ENCODE measurements around the gene MICAL2. TPM values are rescaled to one million over a fixed set of nuclear protein-coding genes. Genes with fewer than 3 reads are reported as not detected.

MICAL2 gene
- polyA plus RNA-seq, 3 donors, result 5.7 to 7.5 (median 6.0) TPM

GRCh38 chr11:12242966-12243365 lies 132.6 kb downstream of the MICAL2 start:
- no peak for DNase-seq

- DNase-seq, result no peak
Measured at GRCh38 chr11:12243486-12243885, 133.1 kb downstream of the MICAL2 start.

- no peak for DNase-seq
Measured at GRCh38 chr11:12243911-12244550, 133.6 kb downstream of the MICAL2 start.

GRCh38 chr11:12245091-12245490 lies 134.7 kb downstream of the MICAL2 start:
- DNase-seq, result no peak

- no peak for DNase-seq
Measured at GRCh38 chr11:12245549-12246016, 135.2 kb downstream of the MICAL2 start.

DNA sequence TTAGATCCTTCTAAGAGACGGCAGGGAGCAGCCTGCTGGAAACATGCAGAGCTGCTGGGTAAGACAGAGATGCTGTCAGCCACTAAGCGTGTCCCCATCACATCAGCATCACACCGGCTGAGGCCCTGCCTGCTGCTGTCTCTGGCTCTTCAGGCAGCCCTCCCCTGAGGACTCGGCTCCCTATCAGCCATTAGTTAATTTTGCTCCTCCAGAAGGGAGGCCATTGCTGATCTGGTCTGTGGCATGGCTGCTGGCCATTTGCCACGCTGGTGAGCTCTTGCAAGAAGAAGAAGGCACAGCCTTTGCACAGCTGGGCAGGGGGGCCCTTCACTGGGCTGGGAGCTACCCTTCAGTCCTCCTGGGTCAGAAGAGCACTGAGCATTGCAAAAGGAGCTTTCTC lies 135.8 kb downstream of the MICAL2 start:
- DNase-seq, result no peak

DNA sequence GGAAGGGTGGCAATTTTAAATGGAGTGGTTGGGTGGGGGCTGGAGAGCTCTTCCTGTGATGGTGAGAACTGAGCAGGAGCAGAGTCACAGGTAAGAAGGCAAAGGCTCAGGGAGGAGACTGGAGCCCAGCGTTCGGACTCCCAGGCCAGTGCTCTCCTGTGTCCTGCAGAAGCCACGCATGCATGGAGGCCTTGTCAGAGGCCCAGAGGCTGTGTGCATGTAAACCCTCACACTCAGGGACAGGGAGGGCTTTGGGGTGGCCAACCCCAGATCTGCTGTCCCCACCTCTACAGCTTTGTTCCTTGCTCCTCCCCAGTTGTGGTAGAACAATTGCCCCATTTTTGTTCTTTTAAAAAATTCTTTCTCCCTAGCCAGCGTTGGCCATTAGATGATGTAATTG lies 136.6 kb downstream of the MICAL2 start:
- DNase-seq, result no peak

- no peak for DNase-seq
Measured at GRCh38 chr11:12247543-12248254, 137.3 kb downstream of the MICAL2 start.

GRCh38 chr11:12248330-12248729 lies 137.9 kb downstream of the MICAL2 start:
- peak; percentile 26 for DNase-seq

DNA sequence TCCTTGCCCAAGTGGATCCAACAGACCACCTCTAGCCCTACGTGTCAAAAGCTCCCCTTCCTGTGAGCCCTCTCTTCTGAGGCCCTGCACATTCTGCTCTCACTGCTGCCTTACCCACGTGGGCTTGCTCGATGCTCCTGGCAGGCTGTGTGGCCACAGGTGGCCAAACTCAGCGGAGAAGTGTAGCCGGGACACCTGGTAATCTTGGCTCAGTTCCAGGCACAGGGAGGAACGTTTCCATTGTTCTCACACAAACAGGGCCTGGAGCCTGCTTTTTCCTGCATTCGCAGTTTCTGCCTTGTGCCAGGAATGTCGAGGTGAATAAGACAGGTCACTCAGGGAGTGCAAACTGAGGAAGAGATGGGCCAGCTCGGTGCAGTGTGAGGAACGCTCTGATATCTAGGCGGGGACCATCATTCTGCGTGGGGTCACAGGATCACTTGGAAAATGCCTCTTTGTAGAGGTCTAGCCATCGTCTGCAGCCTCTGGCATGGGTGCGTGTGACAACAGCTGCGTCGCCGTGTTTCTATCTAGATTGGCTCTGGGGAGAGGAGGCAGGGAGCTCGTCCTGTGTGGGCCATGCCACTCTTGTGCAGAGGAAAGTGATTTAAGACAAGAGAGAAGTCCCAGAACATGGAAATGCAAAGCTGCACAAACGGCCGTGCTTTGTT lies 139.3 kb downstream of the MICAL2 start:
- no peak for DNase-seq

DNA sequence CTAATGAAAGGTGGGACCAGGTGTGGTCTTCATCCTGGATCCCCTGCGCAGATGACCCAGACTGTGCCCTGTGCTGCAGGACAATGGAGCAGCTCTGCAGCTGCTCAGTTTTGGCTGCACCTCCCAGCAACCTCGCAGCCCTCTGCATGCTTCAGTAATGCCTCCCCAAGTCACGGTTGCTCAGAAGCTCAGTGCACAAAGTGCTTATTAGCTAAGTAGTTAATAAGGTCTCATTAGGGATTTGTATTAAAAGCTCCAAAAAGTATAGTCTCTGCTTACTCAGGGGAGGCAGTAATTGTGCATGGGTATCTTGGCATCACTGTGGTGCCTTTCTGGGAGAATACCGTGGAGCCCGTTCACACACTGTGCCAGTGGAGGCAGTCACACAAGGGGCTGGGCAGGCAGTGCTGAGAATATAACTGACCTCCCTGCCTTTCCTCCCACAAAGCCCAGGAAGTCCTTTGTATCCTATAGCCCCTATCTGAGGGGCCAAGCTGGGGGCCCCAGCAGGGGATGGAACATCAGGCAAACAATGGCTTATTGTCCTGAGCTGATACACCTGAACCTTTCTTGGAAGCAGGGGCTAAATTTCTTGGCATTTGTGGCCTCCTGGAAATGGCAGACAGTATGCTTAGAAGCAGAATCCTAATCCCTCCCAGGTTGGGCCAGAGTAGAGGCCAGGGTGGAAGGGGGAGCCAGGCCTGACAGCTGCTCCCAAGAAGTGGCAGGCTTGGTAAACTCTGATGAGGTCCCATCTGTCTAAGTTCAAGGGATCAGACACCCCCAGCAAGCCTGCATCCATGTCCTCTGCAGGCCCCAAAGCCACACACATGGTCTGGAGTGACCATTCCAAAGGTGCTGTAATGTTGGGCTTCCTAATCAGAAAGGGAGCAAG lies 141.5 kb downstream of the MICAL2 start:
- no peak for DNase-seq

DNA sequence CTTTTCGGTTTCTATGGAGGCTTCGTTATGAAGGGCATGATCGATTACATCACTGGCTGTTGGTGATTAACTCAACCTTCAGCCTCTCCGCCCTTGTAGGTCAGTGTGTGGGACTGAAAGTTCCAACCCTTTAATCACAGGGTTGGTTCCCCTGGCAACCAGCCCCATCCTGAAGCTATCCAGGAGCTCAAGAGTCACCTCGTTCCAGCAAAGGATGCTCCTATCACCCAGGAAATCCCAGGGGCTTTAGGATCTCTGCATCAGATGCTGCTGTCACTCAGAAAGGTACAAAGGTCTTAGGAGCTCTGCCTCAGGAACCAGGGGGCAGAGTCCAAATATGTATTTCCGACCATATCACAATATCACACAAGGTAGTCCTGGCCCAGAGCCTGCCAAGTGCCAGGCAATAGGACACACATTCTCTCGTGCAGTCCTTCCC lies 143.5 kb downstream of the MICAL2 start:
- no peak for DNase-seq

GRCh38 chr11:12258451-12258850 lies 148.1 kb downstream of the MICAL2 start:
- DNase-seq, result no peak

DNA sequence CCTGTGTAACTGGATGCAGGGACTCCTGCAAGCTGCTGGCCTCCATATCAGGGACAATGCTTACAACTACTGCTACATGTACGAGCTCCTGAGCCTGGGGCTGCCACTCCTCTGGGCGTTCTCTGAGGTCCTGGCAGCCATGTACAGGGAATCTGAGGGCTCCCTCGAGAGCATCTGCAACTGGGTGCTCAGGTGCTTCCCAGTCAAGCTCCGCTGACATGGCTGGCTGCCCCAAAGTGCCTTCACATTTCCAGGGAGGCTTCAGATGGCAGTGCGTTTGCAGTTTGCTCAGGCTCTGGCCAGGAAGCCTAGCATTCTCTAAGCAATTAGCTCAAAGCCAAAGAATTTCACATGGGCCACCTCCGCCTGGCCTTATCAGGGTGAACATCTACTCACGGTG lies 149.6 kb downstream of the MICAL2 start:
- no peak for DNase-seq

DNA sequence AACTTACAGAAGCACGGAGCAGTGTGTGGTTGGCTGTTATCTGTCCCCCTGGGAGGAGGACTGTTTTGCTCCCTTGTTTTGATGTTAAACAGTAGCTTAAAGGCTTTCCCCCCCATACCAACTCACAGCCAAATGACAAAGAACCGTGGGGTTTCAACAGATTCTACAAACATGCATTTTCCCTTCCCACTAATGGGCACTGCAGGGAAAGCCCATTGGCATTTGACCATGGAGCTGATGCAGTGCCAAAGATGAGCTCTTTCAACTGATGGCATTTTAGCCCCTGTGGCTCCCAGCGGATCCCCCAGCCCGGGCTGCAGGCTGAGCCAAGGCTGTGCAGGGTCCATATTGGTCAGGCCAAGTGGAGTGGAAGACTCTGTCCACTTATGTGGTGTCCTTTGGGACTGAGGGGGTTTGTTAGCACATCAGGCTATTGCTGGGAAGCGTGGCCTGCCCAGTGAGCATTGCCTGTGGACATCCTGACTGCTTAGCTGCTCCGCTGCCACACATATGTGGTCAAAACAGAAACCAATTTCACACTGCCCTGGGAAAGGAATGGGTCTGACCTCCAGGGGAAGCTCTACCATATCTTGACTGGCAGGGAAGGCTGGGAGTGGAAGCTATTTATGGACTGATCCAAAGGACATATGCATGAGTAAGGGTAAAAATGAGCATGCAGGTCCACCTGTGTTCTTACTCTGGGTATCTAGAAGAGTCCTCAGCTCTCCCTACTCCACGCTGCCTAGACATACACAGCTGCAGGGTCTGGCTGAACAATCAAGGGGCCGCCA lies 150.5 kb downstream of the MICAL2 start:
- DNase-seq, result no peak

DNA sequence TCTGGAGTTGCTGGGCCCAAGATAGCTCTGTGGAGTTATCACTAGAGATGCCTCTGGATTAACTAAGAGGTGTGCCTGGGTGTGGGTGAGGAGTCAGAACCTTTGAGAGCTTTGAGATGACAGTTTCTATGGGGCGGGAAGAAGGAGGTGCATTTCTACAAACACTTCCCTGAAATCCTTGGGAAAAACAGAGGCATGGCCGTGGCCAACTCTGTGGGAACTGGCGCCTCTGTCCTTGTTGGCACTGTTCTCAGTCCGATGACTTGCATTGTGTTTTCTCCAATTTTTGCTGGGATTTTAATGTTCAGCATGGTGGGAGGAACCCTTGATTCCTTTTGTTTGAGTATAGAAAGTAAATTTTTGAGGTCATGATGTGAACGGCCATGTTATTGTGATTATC lies 151.2 kb downstream of the MICAL2 start:
- no peak for DNase-seq

DNA sequence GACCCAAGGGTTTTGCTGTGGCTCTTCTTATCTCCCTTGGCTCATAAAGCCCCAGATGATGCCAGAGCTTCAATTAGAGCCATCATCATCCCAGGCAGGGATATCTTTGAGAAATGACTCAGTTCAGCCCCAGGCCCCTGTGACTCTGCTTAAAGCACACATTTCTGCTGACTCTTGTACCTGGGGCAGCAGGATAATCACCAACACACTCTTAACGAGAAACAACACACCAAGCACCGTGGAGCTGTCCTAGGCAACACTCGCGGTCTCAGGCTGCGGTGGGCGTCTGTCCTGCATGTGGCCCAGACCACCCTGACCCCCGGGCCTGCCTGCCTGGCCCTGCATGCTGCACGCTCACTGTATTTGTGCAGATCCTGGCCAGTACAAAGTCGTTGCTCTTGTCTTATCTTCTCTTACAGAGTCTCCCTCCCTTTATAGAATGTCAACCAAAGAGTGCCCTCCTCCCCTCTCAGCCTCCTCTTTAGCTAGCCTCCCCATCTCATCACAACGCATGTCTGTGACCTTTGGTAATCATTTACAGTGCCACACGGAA lies 152.8 kb downstream of the MICAL2 start:
- DNase-seq, result no peak

- no peak for DNase-seq
Measured at GRCh38 chr11:12264361-12264760, 154.0 kb downstream of the MICAL2 start.

DNA sequence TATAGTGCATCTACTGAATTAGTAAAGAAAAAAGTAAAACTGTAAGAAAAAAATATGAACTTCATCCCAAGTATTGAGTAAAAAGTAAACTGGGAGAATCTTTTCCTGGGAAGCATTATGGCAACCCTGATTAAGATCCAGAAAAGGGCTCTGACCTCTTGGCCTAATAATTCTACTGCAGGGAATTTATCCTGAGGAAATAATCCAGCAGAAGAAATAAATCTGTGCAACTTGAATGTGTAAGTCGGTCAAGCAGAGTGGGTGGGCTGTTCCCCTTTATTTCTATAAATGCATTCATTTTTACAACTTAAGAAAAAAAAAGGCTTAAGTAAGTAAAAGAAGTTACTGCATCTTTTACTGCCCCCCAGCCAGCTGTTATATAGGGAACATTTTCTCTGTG lies 155.7 kb downstream of the MICAL2 start:
- no peak for DNase-seq

GRCh38 chr11:12266943-12267342 lies 156.6 kb downstream of the MICAL2 start:
- no peak for DNase-seq

GRCh38 chr11:12267921-12268320 lies 157.5 kb downstream of the MICAL2 start:
- DNase-seq, result no peak
